ENCODE data around the gene MRTFA.

DNA sequence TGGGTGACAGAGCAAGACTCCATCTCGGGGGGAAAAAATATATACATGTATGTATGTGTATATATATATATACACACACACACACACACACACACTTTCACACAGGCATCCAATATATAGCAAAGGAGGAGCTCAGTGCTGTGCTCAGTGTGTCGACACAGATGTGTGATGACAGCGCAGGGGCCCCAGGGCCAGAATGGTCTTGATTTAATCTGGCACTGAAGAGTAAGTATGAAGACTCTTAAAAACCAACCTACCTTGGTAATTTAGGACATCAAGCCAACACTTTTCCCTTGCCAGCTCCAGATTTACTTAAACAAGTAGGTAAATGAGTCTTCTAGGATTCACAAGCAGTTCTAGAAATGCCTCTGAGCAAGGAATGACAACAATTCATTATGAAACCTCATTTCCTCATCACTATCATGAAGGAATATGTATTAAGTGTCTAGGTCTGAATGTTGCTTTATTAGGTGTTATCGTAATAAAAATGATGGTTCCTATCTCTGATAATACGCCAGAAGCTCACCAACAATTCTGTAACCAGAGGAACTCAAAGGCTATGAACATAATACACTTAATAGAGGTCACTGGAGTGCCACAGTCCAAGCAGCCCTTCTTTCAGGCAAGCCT is 194.6 kb downstream of the MRTFA start:
- TF ChIP-seq CTCF (IDR thresholded peaks at IDR 0.05): no peak
- no peak for TF ChIP-seq POLR2A (IDR thresholded peaks at IDR 0.05)

Measured in uterus (tissue), 2 donors.